SU-DHL-6 (cell line): ENCODE data around the gene TOX2.

Experiments
- H2AFZ ChIP-seq: fragments of 200-600 bp; sonication (generic); 2 replicates; pipeline ENCODE4 v1.6.1; 2014; ENCODE audit warnings: low read depth, mild to moderate bottlenecking, moderate library complexity, mixed read lengths, antibody characterized with exemption, low read length; ENCODE audit not compliant: severe bottlenecking
- H3F3A ChIP-seq: fragments of 200-600 bp; shearing (Covaris generic); 2 replicates; pipeline ENCODE4 v1.6.0; 2016; ENCODE audit warnings: antibody characterized with exemption, mild to moderate bottlenecking; ENCODE audit not compliant: insufficient read depth
- H3K27ac ChIP-seq: fragments of 200-600 bp; sonication (generic); 2 replicates; pipeline ENCODE4 v1.5.1; 2016; ENCODE audit warnings: low read depth, mild to moderate bottlenecking, low read length, moderate library complexity, mixed read lengths
- H3K27me3 ChIP-seq: fragments of 200-600 bp; sonication (generic), shearing (Covaris generic); 2 replicates; pipeline ENCODE4 v1.6.0; 2014; ENCODE audit warnings: mild to moderate bottlenecking, low read length
- H3K36me3 ChIP-seq: fragments of 200-600 bp; sonication (generic); 2 replicates; pipeline ENCODE4 v1.6.1; 2014; ENCODE audit warnings: mild to moderate bottlenecking, low read length, mixed read lengths
- H3K4me2 ChIP-seq: fragments of 300-600, 200-600 bp; shearing (Covaris generic), sonication (generic); 2 replicates; pipeline ENCODE4 v1.6.0; 2014; ENCODE audit warnings: low read length, low read depth, mild to moderate bottlenecking; ENCODE audit not compliant: poor library complexity, severe bottlenecking
- H3K4me3 ChIP-seq: fragments of 200-600 bp; sonication (generic); 2 replicates; pipeline ENCODE4 v1.5.1; 2014; ENCODE audit warnings: antibody characterized with exemption, low read length, mild to moderate bottlenecking, mixed read lengths; ENCODE audit not compliant: insufficient read depth, poor library complexity, severe bottlenecking
- H3K79me2 ChIP-seq: fragments of 200-600 bp; sonication (generic); 2 replicates; pipeline ENCODE4 v1.6.1; 2014; ENCODE audit warnings: mild to moderate bottlenecking, low read length, moderate library complexity; ENCODE audit not compliant: insufficient read depth
- H3K9ac ChIP-seq: fragments of 200-600 bp; sonication (generic); 2 replicates; pipeline ENCODE4 v1.7.0; 2014; ENCODE audit warnings: mild to moderate bottlenecking, low read length
- H3K9me2 ChIP-seq: fragments of 200-600 bp; sonication (generic); replicated peaks from 2 replicates; pipeline ENCODE4 v1.6.1; 2014; ENCODE audit warnings: low read length; ENCODE audit not compliant: insufficient read depth
- H3K9me3 ChIP-seq: fragments of 200-600 bp; sonication (generic); 2 replicates; pipeline ENCODE4 v1.6.1; 2014; ENCODE audit warnings: low read length, mixed read lengths; ENCODE audit not compliant: insufficient read depth
- H4K20me1 ChIP-seq: fragments of 200-600 bp; sonication (generic); 2 replicates; pipeline ENCODE4 v1.6.1; 2014; ENCODE audit warnings: low read depth, mild to moderate bottlenecking, antibody characterized with exemption, low read length, moderate library complexity, mixed read lengths
- CTCF ChIP-seq: fragments of 200-600 bp; sonication (generic); IDR thresholded peaks from one replicate; pipeline ENCODE4 v1.5.1; 2017; ENCODE audit warnings: antibody characterized with exemption, mild to moderate bottlenecking, low read length, moderate library complexity; ENCODE audit not compliant: insufficient read depth, poor library complexity, severe bottlenecking
- EZH2phosphoT487 ChIP-seq: fragments of 200-600 bp; sonication (generic), shearing (Covaris generic); conservative IDR thresholded peaks from 2 replicates; pipeline ENCODE4 v1.6.1; 2018; ENCODE audit warnings: mild to moderate bottlenecking, antibody characterized with exemption, low read length, moderate library complexity, mixed read lengths

The TOX2 gene

GRCh38 chr20:43945391-43946205, 30.9 kb downstream of the TOX2 start:
- TF ChIP-seq CTCF (no peak), EZH2phosphoT487 (no peak)
- Histone ChIP-seq H3K4me2 (no peak overlapping the region), H3F3A (no peaks in the 10 kb centered on the region), H3K9me2 (no peaks in the 10 kb centered on the region), H3K79me2 (no peaks in the 10 kb centered on the region), H4K20me1 (no peaks in the 10 kb centered on the region), H3K27ac (no peak overlapping the region), H3K9ac (no peak overlapping the region), H3K4me3 (no peak overlapping the region), H2AFZ (no peak overlapping the region), H3K27me3 (0 out of 2 replicates have a peak, but pooled peaks cover 3% of the 10 kb centered on the region), H3K36me3 (no peaks in the 10 kb centered on the region), H3K9me3 (no peaks in the 10 kb centered on the region)

DNA sequence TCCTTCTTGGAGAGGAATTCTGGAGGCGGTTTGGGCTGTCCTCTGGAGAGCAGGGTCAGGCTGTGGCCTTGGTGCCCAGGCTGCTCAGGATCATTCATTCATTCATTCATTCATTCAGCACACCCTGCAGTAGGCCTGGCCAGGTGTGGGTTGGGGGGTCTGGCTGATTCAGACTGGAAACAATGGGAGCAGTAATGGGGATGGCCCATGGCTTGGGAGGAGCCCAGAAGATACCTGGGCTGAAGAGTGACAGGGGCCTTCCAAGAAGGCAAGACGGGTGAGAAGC, 31.5 kb downstream of the TOX2 start:
- H3K4me3 ChIP-seq = no peak overlapping the region
- H3K79me2 ChIP-seq = no peaks in the 10 kb centered on the region
- TF ChIP-seq CTCF (no peak), EZH2phosphoT487 (no peak)
- H3K27me3 ChIP-seq = 0 out of 2 replicates have a peak, but pooled peaks cover 3% of the 10 kb centered on the region
- no peaks in the 10 kb centered on the region for H3F3A ChIP-seq
- no peaks in the 10 kb centered on the region for H4K20me1 ChIP-seq
- no peak overlapping the region for H3K27ac ChIP-seq
- H3K36me3 ChIP-seq = no peaks in the 10 kb centered on the region
- H2AFZ ChIP-seq = no peak overlapping the region
- no peaks in the 10 kb centered on the region for H3K9me3 ChIP-seq
- H3K9me2 ChIP-seq = no peaks in the 10 kb centered on the region
- no peak overlapping the region for H3K4me2 ChIP-seq
- no peak overlapping the region for H3K9ac ChIP-seq

DNA sequence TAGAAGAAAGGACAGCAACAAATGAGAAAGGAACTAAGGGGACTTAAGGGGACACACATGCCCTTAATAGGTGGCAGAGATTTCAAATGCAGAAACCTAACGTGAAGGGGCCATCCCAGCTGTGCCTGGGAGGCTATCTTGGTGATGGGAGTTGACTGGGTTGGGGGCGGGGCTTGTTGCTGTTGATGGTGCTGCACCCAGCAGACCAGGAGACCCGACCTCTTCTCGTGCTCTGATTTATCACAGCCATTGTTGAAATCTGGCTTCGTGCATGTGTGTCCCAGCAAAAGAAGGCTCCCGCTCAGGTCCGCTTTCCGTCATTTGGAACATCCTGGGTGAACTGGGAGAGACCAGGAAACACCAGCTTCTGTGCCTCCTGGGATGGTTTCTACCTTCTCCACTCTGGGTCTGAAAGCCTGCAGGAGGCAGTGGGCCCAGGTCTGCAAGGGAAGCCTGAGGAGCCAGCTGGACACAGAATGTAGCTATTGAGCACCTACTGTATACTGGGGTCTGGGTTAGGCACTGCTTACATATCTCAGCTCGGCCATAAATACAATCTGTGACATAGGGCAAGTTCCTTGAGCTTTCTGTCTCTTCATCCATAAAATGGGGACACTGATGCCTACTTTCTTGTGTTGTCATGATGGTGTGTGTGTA, 32.1 kb downstream of the TOX2 start:
- H3K27ac ChIP-seq = no peak overlapping the region
- no peaks in the 10 kb centered on the region for H3K27me3 ChIP-seq
- no peak overlapping the region for H3K4me3 ChIP-seq
- TF ChIP-seq CTCF (no peak), EZH2phosphoT487 (no peak)
- no peaks in the 10 kb centered on the region for H3F3A ChIP-seq
- no peaks in the 10 kb centered on the region for H4K20me1 ChIP-seq
- no peaks in the 10 kb centered on the region for H3K36me3 ChIP-seq
- no peak overlapping the region for H2AFZ ChIP-seq
- H3K9me2 ChIP-seq = no peaks in the 10 kb centered on the region
- no peaks in the 10 kb centered on the region for H3K9me3 ChIP-seq
- H3K4me2 ChIP-seq = no peak overlapping the region
- no peaks in the 10 kb centered on the region for H3K79me2 ChIP-seq
- no peak overlapping the region for H3K9ac ChIP-seq
